ENCODE results near the gene ARHGAP26.

The ARHGAP26 gene

GRCh38 chr5:142841511-142842265, 71.5 kb downstream of the ARHGAP26 start:
- POLR2A ChIA-PET (ENCODE audit: low non-redundant PET): no interaction called here
- CTCF ChIA-PET: no interaction called here
- TF ChIP-seq CTCF (conservative IDR thresholded peaks at IDR 0.05; ENCODE audit: low read depth): no peak
- DNase-seq (ENCODE audit: low spot score): no peak
- no peak overlapping the region for H3K27ac ChIP-seq

GRCh38 chr5:142842994-142843905, 73.1 kb downstream of the ARHGAP26 start:
- no peak for DNase-seq (ENCODE audit: low spot score)
- no peak for TF ChIP-seq CTCF (conservative IDR thresholded peaks at IDR 0.05; ENCODE audit: low read depth)
- H3K27ac ChIP-seq: no peak overlapping the region
- POLR2A ChIA-PET (ENCODE audit: low non-redundant PET): no interaction called here
- CTCF ChIA-PET: interaction anchor here (1.0 kb wide), 1 partner anchor 24 kb away, joined by 5 read pairs; no protein-coding TSS in a partner anchor

- ChIA-PET CTCF (interaction anchor here (0.6 to 1.7 kb wide), 3 partner anchors 22 to 108 kb away, joined by 3 to 5 read pairs (median 3); no protein-coding TSS in a partner anchor), POLR2A (ENCODE audit: low non-redundant PET) (no interaction called here)
- no peak overlapping the region for H3K27ac ChIP-seq
- TF ChIP-seq CTCF (conservative IDR thresholded peaks at IDR 0.05; ENCODE audit: low read depth): no peak
- no peak for DNase-seq (ENCODE audit: low spot score)
These were observed 74.7 kb downstream of the ARHGAP26 start for GRCh38 chr5:142844866-142845265.

- no peak for TF ChIP-seq CTCF (conservative IDR thresholded peaks at IDR 0.05; ENCODE audit: low read depth)
- DNase-seq (ENCODE audit: low spot score): no peak
- ChIA-PET POLR2A (ENCODE audit: low non-redundant PET) (no interaction called here), CTCF (interaction anchor here (1.0 to 1.7 kb wide), 2 partner anchors 21 to 43 kb away, joined by 3 to 5 read pairs; no protein-coding TSS in a partner anchor)
- no peak overlapping the region for H3K27ac ChIP-seq
These were observed 75.3 kb downstream of the ARHGAP26 start for GRCh38 chr5:142845402-142845921.

- POLR2A ChIA-PET (ENCODE audit: low non-redundant PET): no interaction called here
- CTCF ChIA-PET: interaction anchor here (1.0 to 1.7 kb wide), 2 partner anchors 21 to 43 kb away, joined by 3 to 5 read pairs; no protein-coding TSS in a partner anchor
- no peak overlapping the region for H3K27ac ChIP-seq
- no peak for TF ChIP-seq CTCF (conservative IDR thresholded peaks at IDR 0.05; ENCODE audit: low read depth)
- DNase-seq (ENCODE audit: low spot score): no peak
These were observed 75.8 kb downstream of the ARHGAP26 start for GRCh38 chr5:142845954-142846398.

GRCh38 chr5:142846406-142846805, 76.2 kb downstream of the ARHGAP26 start:
- ChIA-PET POLR2A (ENCODE audit: low non-redundant PET) (no interaction called here), CTCF (interaction anchor here (1.0 to 1.7 kb wide), 2 partner anchors 20 to 98 kb away, joined by 3 to 5 read pairs; no protein-coding TSS in a partner anchor)
- TF ChIP-seq CTCF (conservative IDR thresholded peaks at IDR 0.05; ENCODE audit: low read depth): no peak
- no peak overlapping the region for H3K27ac ChIP-seq
- DNase-seq (ENCODE audit: low spot score): no peak
